PC-3 (cell line): ENCODE results near the gene TIMM44. TPM values are rescaled to one million over a fixed set of nuclear protein-coding genes. Genes with fewer than 3 reads are reported as not detected.

ENCODE experiments used
- ATAC-seq: fragments of 200-7000 bp; cut with Tn5 transposase; 2 replicates; pipeline ENCODE4 v1.9.1; 2020; ENCODE audit warnings: mild to moderate bottlenecking, moderate library complexity
- BruUV-seq: library from RNA; stranded (reverse); fragments of 400-500 nt; replicated peaks from 2 replicates; lab custom pipeline; 2021; lab: Mats Ljungman, UMichigan
- CTCF ChIA-PET: fragments of 300-600 bp; sonication (Branson Sonifier 250); formaldehyde crosslinking; loops from one replicate; lab custom pipeline; 2022; ENCODE audit warnings: antibody characterized with exemption; lab: Charles Lee
- POLR2A ChIA-PET: fragments of 300-600 bp; sonication (Branson Sonifier 250); formaldehyde crosslinking; loops from one replicate; lab custom pipeline; 2022; ENCODE audit warnings: antibody characterized with exemption; ENCODE audit not compliant: unreplicated experiment; lab: Charles Lee
- DNase-seq: peaks from one replicate; pipeline ENCODE4 v3.0.0-alpha.2; 2015
- H2AFZ ChIP-seq: fragments of 300-600 bp; sonication (generic); 2 replicates; pipeline ENCODE4 v1.6.0; 2016; ENCODE audit warnings: antibody characterized with exemption, low read length
- H3F3A ChIP-seq: fragments of 300-600 bp; sonication (generic); one replicate; pipeline ENCODE4 v1.6.0; 2017; ENCODE audit warnings: antibody characterized with exemption, low read length, control low read depth, mild to moderate bottlenecking; ENCODE audit not compliant: unreplicated experiment
- H3K27ac ChIP-seq: fragments of 300-600 bp; sonication (generic); 2 replicates; pipeline ENCODE4 v1.5.1; 2016; ENCODE audit warnings: mild to moderate bottlenecking, low read length
- H3K27me3 ChIP-seq: fragments of 300-600 bp; sonication (generic); 2 replicates; pipeline ENCODE4 v1.6.1; 2016; ENCODE audit warnings: low read length, mixed read lengths
- H3K36me3 ChIP-seq: fragments of 300-600 bp; sonication (generic); 2 replicates; pipeline ENCODE4 v1.6.1; 2016; ENCODE audit warnings: low read depth, mixed run types, low read length, mixed read lengths
- H3K4me1 ChIP-seq: fragments of 300-600 bp; sonication (generic); 2 replicates; pipeline ENCODE4 v1.5.1; 2016; ENCODE audit warnings: low read length; ENCODE audit not compliant: insufficient read depth
- H3K4me2 ChIP-seq: fragments of 300-600 bp; sonication (generic); 2 replicates; pipeline ENCODE4 v1.6.0; 2016; ENCODE audit warnings: low read length
- H3K4me3 ChIP-seq: fragments of 300-600 bp; sonication (generic); 2 replicates; pipeline ENCODE4 v1.5.1; 2016; ENCODE audit warnings: mild to moderate bottlenecking, low read length, mixed read lengths
- H3K79me2 ChIP-seq: fragments of 300-600 bp; sonication (generic); 2 replicates; pipeline ENCODE4 v1.6.1; 2017; ENCODE audit warnings: low read length, mixed read lengths
- H3K9ac ChIP-seq: fragments of 300-600 bp; sonication (generic); 2 replicates; pipeline ENCODE4 v1.6.0; 2016; ENCODE audit warnings: mild to moderate bottlenecking, low read length
- H3K9me2 ChIP-seq: fragments of 300-600 bp; sonication (generic); replicated peaks from 2 replicates; pipeline ENCODE4 v1.6.1; 2016; ENCODE audit warnings: mixed run types, low read length, mixed read lengths
- H3K9me3 ChIP-seq: fragments of 300-600 bp; sonication (generic); 2 replicates; pipeline ENCODE4 v1.6.1; 2016; ENCODE audit warnings: low read length, mixed read lengths
- H4K20me1 ChIP-seq: fragments of 300-600 bp; sonication (generic); 2 replicates; pipeline ENCODE4 v1.6.1; 2016; ENCODE audit warnings: low read length, mixed read lengths
- EZH2 ChIP-seq: fragments of 300-600 bp; sonication (generic); IDR thresholded peaks from one replicate; pipeline ENCODE4 v1.6.1; 2017; ENCODE audit warnings: antibody characterized with exemption, mild to moderate bottlenecking, low read length; ENCODE audit not compliant: unreplicated experiment
- EZH2phosphoT487 ChIP-seq: fragments of 300-600 bp; sonication (generic); IDR thresholded peaks from 2 replicates; pipeline ENCODE4 v1.6.1; 2018; ENCODE audit warnings: mild to moderate bottlenecking, antibody characterized with exemption, low read length, borderline replicate concordance
- intact Hi-C: fragments of 100-400 bp; cut with micrococcal nuclease; formaldehyde crosslinking; loops from 2 replicates; pipeline ENCODE4 v1.9.0; 2023
- total RNA-seq: library from RNA; depleted of rRNA; stranded (reverse); fragments of >200 nt; gene quantifications from 2 replicates; pipeline ENCODE4 v1.2.3, GENCODE V29; 2014
- TF ChIP-seq, protein P1 (sequence below): fragments of 300-600 bp; sonication (generic); conservative IDR thresholded peaks from 2 replicates; pipeline ENCODE4 v1.5.1; 2017; ENCODE audit warnings: antibody characterized with exemption, low read depth, mild to moderate bottlenecking, low read length

Gene TIMM44
- total RNA-seq, 1 experiment from 2014 or later, result 191 TPM

- BruUV-seq, result no TSS peak
- no peak overlapping the region for H3K27ac ChIP-seq
- H3K36me3 ChIP-seq, result peaks cover 68% of the 10 kb centered on the region
- peaks cover 24% of the 10 kb centered on the region for H3K4me1 ChIP-seq
- no peak for ATAC-seq
- DNase-seq, result no peak
- ChIA-PET CTCF (no interaction called here), POLR2A (no interaction called here)
- H3K9me2 ChIP-seq, result no peaks in the 10 kb centered on the region
- H3K4me2 ChIP-seq, result no peak overlapping the region
- no peak overlapping the region for H3K9ac ChIP-seq
- H3K27me3 ChIP-seq, result no peaks in the 10 kb centered on the region
- TF ChIP-seq EZH2phosphoT487 (no peak), EZH2 (no peak)
- TF ChIP-seq, protein P1, sequence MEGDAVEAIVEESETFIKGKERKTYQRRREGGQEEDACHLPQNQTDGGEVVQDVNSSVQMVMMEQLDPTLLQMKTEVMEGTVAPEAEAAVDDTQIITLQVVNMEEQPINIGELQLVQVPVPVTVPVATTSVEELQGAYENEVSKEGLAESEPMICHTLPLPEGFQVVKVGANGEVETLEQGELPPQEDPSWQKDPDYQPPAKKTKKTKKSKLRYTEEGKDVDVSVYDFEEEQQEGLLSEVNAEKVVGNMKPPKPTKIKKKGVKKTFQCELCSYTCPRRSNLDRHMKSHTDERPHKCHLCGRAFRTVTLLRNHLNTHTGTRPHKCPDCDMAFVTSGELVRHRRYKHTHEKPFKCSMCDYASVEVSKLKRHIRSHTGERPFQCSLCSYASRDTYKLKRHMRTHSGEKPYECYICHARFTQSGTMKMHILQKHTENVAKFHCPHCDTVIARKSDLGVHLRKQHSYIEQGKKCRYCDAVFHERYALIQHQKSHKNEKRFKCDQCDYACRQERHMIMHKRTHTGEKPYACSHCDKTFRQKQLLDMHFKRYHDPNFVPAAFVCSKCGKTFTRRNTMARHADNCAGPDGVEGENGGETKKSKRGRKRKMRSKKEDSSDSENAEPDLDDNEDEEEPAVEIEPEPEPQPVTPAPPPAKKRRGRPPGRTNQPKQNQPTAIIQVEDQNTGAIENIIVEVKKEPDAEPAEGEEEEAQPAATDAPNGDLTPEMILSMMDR, result no peak
- H3F3A ChIP-seq, result peaks cover 5% of the 10 kb centered on the region
- H3K4me3 ChIP-seq, result no peak overlapping the region
- H2AFZ ChIP-seq, result no peak overlapping the region
- peaks cover 13% of the 10 kb centered on the region; the same call in 1 of the 2 replicates for H4K20me1 ChIP-seq
- no peaks in the 10 kb centered on the region for H3K9me3 ChIP-seq
- intact Hi-C loops, result no loop called here
- H3K79me2 ChIP-seq, result peaks cover 70% of the 10 kb centered on the region
These were observed 38.2 kb upstream of the TIMM44 start for GRCh38 chr19:7981661-7982060.

DNA sequence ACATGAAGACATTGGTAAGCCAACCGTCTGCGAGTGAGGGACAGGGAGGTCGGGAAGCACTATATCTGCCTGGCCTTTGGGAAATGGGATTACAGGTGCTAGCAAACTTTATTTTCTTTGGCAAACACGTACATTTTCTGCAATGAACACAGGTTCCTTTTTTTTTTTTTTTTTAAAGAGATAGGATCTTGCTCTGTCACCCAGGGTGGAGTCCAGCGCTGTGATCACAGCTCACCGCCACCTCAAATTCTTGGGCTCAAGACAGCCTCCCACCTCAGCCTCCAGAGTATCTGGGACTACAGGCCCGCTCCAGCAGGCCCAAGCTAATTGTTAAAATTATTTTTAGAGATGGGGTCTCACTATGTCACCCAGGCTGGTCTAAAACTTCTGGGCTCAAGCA lies 37.7 kb upstream of the TIMM44 start:
- TF ChIP-seq, protein P1, result no peak
- no peak for TF ChIP-seq EZH2
- TF ChIP-seq EZH2phosphoT487, result no peak
- no peaks in the 10 kb centered on the region for H3K9me2 ChIP-seq
- H3K4me2 ChIP-seq, result no peak overlapping the region
- H3K27ac ChIP-seq, result no peak overlapping the region
- DNase-seq (no peak), ATAC-seq (no peak)
- H3K4me3 ChIP-seq, result no peak overlapping the region
- peaks cover 68% of the 10 kb centered on the region for H3K36me3 ChIP-seq
- intact Hi-C loops, result no loop called here
- H3K79me2 ChIP-seq, result peaks cover 70% of the 10 kb centered on the region
- ChIA-PET POLR2A (no interaction called here), CTCF (no interaction called here)
- H2AFZ ChIP-seq, result no peak overlapping the region
- peaks cover 20% of the 10 kb centered on the region for H3K4me1 ChIP-seq
- no TSS peak for BruUV-seq
- H4K20me1 ChIP-seq, result peaks cover 13% of the 10 kb centered on the region; the same call in 1 of the 2 replicates
- no peak overlapping the region for H3K9ac ChIP-seq
- H3K9me3 ChIP-seq, result no peaks in the 10 kb centered on the region
- H3K27me3 ChIP-seq, result no peaks in the 10 kb centered on the region
- H3F3A ChIP-seq, result peaks cover 3% of the 10 kb centered on the region

DNA sequence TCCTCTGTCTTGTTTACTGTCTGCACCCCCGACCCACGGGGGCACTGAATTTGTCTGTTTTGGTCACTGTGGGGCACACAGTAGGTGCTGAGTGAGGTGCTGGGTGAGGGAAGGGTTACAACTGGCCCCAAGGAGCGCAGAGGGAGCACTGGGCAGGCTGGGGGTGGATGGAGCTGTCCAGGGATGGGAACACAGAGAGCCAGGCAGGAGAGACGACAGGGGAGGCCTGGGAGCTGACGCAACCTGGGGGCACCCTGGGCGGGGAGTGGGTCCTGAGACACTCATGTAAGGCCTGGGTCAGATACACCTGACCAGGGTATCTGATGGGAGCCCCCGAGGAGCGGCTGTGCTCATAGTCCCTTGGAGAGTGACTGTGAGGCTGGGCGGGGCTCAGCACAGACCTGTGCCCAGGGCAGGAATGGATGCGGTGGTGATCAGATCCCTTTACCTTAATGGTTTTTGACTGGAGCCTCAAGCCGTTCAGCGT lies 37.2 kb upstream of the TIMM44 start:
- H3K4me1 ChIP-seq, result peaks cover 14% of the 10 kb centered on the region
- no peaks in the 10 kb centered on the region for H3K9me2 ChIP-seq
- H3K9ac ChIP-seq, result no peak overlapping the region
- H3F3A ChIP-seq, result no peaks in the 10 kb centered on the region
- no peak overlapping the region for H3K27ac ChIP-seq
- BruUV-seq, result no TSS peak
- no peaks in the 10 kb centered on the region for H3K27me3 ChIP-seq
- no peak for DNase-seq
- peaks cover 65% of the 10 kb centered on the region for H3K79me2 ChIP-seq
- no peak overlapping the region for H3K4me3 ChIP-seq
- intact Hi-C loops, result no loop called here
- no peak overlapping the region for H3K4me2 ChIP-seq
- ChIA-PET CTCF (no interaction called here), POLR2A (no interaction called here)
- no peak overlapping the region for H2AFZ ChIP-seq
- H3K9me3 ChIP-seq, result no peaks in the 10 kb centered on the region
- TF ChIP-seq EZH2 (no peak), EZH2phosphoT487 (no peak)
- peaks cover 64% of the 10 kb centered on the region for H3K36me3 ChIP-seq
- ATAC-seq, result no peak
- peaks cover 13% of the 10 kb centered on the region; the same call in 1 of the 2 replicates for H4K20me1 ChIP-seq
